Kidney tubule cell (primary cell): ENCODE measurements around the gene ADAMTS2.
A peak's percentile ranks its signal among the peaks of the same experiment; 100 is the strongest.
"Not testable (repeated sequence)": the region's sequence is repeated elsewhere in the genome, so short reads cannot be mapped to it uniquely, and the experiment has no call there.

Experiments
- DNase-seq: peaks from one replicate; pipeline ENCODE4 v3.0.0-alpha.2; 2018; ENCODE audit warnings: low spot score

ADAMTS2 gene

DNA sequence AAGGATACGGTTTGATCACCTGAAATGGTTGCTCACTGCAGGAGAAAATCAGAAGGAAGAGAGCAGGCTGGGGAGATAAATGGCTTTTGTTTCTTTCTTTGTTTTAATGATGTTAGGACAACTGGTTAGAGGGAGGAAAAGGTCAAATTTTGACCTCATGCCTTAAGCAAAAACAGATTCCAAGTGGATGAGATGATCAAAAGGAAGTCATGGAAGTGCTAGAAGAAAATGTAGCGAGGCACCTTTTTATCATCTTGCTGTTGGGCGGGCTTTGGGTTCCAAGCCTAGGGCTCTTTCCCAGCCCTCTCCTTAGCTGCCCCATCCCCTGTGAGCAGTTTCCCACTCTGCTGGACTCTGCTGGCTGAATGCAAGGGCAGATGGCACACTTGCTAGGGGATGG lies 127.9 kb downstream of the ADAMTS2 start:
- DNase-seq: no peak

DNA sequence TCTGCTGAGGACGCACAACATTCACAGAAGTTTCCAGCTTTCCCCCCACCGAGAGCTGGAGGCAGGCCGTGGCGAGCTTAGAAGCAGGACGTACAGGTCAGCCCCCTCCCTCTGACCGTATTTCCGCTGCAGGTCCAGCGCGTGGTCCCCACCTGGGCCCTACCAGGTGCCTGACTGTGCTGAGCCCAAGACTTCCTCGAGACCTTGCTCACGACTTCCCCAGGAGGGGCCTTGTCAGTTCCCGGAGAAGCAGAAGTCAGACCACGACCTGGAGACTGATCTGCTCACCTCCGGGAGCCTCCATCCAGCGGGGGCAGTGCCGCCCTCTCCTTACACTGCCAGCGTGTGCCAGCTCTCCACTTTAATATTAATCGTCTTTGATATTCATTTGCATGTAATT lies 128.9 kb downstream of the ADAMTS2 start:
- not testable (repeated sequence) for DNase-seq

DNA sequence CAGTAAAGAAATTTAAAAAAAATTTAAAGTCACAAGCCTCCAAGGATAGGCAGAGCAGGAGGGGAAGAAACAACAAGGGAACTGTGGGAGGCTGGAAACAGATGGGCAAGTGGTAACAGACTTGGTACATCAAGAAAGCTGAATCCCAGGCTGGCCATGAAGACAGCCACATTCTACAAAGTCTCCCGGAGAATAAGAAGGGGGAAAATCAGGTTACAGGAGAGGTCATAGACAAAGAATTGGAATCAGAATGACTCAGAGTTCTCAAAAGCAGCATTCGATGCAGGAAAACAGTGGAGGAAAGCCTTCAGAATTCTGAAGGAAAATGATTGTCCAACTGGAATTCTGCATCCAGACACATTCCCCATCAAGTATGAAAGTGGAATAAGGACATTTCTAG lies 129.7 kb downstream of the ADAMTS2 start:
- no peak for DNase-seq

DNA sequence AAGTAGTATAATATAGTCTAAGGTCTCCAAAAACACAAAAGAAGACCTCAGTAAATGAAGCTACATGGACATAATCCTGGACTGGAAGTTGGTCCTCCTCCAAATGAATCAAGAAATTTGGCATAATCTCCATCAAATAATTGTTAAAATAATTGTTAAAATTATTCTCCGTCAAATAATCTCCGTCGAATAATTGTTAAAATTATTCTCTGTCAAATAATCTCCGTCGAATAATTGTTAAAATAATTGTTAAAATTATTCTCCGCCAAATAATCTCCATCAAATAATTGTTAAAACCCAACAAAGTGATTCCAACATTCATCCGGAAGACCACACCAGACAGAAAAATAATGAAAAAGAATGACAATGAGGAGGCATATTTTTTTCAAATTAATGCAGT lies 130.6 kb downstream of the ADAMTS2 start:
- DNase-seq: no peak

DNA sequence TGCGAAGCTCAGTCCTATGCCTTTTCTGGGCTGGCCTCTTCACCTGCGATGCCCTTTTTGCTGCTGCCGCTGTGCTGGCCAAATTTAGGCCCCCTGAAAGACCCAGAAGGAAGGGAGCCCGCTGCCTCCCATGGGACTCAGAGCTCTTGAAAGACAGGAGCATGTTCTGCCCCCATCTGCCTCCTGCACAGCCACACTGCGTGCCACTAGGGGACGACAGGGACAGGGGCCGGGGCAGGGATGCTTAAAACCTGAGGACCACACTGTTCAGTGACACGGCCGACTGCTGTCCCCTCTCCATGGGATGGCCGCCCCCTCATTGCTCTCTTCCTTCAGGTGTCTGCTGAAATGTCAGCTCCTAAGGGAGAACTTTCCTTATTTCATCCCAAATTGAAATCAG lies 132.4 kb downstream of the ADAMTS2 start:
- DNase-seq: no peak

DNA sequence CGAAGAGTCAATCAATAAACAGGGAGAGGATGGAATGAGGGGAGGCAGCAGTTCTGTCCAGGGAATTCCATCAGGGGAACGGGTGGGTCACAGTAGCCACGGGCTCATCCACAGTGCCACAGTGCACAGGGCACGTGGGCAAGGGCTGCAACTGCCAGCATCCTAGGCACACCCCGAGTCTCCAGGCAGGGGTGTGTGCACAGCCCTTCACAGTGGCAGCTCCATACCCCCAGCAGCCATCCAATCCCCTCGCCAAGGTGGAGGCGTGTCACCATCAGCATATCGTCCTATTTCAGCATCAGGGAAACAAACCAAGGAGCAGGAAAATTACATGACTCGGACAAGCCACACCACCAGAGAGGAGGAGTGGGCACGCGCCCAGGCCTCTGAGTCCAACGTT lies 133.6 kb downstream of the ADAMTS2 start:
- no peak for DNase-seq

DNA sequence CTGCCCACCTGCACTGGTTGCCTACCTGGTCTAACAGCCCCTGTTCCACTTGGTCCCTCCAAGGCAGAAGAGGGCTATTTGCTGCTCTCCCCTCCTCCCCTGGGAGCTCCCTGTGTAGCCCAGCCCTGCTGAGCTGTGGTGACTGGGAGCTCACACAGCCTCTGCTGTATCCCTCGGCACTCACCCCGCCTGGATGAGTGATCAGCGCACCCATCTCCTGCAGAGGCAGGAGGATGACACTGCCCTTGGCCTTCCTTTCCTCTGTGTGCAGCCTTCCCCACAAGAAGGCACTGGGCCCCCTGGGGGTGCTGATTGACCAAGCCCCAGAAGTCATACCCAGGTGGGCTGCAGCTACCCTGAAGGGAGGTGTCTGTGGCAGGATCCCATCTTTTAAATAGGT lies 134.2 kb downstream of the ADAMTS2 start:
- no peak for DNase-seq

DNA sequence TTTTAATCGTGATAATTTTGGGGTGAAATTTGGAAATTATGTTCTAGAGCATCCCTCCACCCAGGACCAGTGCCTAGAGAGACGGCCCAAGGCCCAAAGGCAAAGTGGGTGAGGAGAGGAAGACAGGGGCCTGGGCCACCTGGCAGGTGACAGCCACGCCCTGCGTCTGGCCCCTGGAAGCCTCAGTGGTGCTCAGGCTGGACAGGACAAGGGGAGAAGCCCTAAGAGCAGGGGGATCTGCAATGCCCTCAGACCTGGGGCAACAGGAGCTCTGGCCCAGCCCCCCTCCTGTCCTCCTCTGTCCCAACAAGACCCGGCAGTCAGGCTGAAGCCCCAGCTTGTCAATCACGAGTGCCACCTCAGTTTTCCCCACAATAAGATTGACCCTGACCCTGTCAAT lies 134.8 kb downstream of the ADAMTS2 start:
- DNase-seq: no peak

DNA sequence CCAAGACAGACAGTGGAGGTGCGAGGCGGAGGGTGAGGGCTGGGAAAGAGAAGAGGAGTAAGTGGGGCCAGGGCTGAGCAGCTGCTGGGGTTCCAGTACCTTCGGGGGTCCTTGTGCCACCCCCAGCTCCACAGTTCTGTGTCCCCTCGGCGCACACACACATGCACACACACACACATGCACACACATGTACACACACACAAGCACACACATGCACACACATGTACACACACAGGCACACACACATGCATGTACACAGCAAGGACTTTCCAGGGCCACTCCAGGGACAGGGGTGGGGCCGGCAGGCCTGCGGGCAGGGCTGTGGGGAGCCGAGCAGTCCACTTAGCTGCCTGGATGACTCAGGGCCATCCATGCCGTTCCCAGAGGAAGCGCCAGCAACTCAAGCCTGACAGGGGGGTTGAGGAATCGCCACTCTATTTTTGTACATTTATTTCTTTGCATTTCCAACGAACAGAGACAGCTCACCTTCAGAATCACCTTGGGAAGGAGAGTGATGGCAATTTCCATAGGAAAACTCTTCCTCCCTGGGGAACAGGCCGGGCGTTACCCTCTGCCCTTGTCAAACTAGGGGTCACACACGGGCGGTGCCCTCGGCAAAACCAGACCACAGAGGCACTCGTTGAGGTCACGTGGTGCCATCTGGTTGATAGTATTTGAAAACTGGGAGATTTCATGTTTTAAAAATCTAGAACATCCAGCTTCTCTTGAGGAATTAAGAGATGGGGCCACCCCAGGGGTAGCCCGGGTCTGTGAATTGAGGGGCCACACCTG lies 135.7 kb downstream of the ADAMTS2 start:
- peak; percentile 55 for DNase-seq

DNA sequence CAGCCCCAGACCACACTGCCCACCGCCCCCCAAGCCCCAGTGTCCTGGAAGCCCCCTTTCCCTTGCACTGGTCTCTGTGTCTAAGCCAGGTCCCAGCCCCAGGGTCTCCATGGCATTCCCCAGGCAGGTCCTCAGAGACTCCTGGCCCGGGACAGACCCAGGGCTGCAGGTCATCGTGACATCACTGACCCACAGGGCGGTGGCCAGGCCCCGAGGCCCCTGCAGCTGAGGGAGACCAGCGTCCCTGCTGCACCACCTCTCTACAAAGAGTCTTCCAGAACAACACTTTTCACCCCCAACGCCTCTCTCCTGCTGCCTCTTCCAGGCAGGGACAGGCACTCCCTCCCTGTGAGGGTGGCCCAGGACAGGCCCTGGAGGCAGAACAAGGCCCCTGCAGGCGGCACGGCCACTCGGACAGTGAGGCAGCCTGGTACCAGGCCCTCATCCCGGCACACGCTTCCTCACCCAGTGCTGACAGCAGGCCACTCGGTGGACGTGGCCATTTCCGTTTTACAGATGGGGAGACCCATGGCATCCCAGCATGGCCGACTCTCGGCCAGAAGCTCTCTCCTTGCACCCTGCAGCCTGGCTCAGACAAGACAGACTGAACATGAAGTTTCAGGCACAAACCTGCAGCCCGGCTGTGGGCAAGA lies 136.4 kb downstream of the ADAMTS2 start:
- no peak for DNase-seq

DNA sequence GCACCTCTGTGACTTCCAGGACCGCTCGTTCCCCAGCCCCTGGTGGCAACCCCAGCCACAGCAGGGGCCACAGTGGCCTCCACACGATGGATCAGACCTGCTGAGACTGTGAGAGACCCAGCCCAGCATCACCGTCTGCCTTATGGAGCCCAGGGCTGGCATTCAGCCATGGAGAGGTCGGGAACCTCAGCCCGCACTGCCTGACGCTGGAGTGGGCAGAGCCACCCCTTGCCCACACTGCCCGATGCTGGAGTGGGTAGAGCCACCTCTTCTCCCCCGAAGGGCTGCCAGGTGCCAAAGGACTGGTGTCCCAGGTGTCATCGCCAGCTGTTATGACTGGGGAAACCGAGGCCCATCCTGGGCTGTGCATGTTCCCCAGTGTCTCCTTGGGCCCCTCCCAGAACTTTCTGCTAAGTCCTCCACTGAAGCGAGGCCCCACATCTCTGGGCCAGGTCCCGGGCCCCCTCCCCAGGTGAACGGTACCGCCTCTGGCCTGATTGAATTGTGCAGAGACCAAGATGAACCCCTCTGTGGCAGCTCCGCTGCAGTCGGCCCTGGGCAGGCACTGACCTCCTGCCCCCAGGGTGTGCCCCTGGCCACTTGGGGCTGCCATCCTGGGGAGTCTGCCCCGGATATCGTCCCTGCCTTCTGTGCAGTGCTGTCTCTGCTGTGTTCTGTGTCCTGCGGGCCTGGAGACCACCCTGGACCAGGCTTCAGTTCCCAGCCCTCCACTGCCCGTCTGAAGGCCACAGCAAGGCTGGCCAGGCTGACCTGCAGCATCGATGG lies 137.1 kb downstream of the ADAMTS2 start:
- DNase-seq: no peak

DNA sequence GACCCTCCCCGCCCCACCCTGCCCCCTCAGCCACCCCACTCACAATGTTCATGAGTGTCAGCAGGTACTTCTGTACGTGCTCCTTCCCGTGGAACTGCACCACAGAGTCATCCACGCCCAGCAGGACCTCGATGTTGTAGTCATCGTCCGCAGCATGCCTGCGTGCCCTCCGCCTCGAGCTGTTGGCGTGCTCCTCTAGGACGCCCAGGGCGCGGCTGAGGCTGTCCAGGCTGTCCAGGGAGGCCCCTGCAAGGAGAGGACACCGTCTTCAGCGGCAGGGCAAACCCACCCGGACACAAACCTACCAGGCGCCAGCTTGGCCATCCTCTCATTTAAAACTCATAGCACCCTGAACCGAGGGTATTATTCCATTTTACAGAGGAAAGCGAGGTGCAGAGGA lies 137.8 kb downstream of the ADAMTS2 start:
- DNase-seq: no peak

DNA sequence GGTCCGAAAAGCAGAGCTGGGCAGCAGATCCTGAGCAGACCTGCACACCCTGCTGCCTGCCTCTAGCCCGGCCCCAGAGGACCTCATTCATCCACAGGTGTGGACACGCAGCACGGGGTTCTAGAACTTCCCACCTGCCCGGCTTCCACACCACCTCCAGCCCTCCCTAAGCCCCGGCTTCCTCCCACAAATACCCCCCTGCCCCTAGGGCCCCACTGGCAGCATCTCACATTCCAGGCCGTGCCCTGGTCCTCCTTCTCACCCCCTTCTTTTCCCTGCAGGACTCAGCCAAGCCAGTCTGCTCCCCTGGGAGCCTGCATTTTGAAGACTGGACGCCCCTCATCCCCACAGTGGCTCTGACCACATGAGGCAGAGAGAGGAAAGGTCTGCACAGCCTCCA lies 138.9 kb downstream of the ADAMTS2 start:
- no peak for DNase-seq

DNA sequence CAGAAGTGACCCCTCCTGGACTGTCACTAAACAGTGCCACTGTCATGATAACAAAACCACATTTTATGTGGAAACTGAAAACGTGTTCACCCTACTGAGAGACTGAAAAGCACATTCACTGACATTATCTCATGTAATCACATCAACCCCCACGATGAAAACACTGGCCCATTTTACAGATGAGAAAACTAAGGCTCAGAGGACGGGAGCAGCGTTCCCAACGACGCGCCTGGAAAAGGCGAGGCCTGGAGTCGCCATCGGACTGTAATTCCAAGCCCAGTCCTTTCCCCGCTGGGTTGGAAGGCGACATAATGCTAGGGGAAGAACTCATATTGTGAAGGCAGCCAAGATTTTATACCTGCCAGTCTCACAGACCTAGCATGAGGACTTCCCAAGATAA lies 140.0 kb downstream of the ADAMTS2 start:
- no peak for DNase-seq

DNA sequence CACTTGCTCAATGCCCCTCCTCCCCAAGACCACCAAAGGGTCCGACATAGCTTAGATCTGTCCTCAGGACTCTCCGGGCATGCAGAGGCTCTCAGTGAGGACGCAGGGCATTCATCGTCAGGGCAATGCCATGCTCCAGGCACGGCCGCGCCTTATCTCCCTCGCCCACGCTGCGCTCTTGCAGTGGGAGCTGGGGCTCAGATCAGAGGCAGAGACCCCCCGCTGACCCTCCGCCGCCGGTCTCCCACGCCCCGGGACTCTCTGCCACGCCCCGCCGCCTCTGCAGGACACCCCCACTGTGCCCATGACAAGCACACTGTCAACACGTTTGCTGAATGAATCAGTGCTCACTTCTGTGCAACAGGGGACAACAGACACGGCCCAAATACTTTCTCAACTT lies 140.7 kb downstream of the ADAMTS2 start:
- no peak for DNase-seq

DNA sequence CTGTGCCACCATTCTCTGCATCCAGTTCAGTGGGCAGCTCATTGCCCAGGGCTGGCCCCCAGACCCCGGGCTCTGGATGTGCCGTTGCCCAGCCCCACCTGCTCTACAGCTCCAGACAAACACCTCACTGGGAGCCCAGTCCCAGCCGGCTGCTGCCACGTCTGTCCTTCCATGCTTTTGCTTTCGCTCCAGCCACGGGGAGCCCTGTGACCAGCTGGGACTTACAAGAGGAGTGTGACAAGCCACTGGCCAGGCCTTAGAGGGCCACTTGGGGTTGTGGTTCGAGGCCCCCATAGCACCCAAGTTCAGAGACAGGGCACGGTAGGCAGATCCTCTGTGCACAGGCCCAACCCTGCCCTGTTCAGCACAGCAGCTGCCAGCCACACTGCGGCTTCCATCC lies 142.0 kb downstream of the ADAMTS2 start:
- no peak for DNase-seq

DNA sequence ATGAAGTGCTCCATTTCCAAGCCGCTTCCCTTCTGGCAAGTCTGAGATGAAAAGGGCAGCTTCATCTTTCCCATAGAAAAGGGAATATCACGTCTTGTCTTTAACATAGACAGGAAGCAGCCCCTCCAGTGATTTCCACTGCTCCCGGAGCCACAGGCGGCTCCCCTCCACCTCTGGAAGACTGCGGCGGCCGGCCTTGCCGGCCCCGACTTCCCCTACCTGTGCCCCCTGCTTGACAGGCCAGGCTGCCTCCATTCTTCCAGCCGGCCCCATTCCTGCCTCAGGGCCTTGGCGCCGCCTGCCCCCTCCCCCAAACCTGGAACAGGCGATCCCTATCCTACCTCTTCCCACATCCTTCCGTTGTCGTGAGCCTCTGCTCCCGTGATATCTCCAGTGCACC lies 143.3 kb downstream of the ADAMTS2 start:
- DNase-seq: no peak

DNA sequence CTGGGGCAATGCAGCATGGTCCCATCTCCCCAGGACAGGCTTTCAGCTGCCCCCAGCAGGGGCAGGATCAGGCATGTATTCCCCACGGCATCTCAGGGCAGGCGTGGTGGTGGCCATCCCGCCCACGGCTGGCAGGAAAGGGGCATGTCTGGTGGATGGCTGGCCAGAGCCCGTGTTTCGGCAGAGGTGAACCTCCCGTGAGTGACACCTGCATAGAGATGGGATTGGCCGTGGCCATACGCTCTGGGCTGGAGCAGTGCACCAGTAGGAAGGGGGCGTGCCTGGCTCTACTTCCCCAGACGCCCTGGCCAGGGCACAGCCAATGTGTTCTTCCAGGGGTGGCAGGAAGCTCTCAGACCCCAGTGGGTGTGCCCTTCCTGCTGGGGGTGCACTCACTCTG lies 146.0 kb downstream of the ADAMTS2 start:
- no peak for DNase-seq

DNA sequence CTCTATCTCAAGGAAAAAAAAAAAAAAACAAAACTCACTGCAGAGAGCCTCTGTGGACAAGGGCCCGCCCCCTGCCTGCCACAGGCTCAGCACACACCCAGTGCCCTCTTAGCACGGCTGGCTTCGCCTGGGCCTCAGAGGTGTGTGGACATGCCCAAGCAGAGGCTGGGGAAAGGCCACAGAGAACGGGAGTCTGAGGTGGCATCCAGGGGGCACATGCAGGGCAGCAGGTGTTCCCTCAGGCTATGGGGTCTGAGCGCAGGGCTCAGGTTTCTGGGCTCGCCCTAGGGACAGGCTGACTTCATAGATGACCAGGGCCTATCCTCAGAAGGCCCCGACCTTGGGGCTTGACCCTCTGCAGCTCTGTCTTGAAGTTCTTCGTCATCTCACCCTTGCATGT lies 146.4 kb downstream of the ADAMTS2 start:
- DNase-seq: no peak

DNA sequence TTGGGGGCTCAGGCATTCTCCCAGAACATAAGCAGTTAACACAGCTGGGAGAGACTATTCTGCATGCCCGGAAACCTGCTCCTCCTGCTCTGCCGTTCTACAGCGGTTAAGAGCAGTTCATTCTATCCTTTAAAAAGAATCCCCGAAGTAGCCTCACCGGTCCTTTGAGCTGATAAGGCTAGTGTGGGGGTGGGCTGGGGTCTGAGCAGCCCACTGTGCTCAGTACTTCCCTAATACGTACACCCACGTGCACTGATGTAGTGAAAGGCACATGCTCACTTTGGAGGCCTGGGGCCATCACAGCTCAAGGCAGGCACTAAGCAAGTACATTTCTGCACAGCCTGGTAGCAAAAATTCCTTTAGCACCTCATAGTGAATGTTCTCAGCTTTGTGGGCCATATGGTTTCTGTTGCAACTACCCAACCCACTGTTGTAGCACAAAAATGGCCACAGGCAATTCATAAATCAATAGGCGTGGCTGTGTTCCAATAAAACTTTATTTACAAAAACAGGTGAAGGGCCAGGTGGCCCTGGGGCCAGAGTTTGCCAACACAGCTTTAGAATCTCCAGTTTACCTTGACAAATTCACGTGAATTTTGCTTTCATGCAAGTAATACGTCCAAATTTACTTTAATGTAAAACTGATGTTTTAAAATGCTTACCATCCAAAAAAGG lies 148.7 kb downstream of the ADAMTS2 start:
- no peak for DNase-seq

DNA sequence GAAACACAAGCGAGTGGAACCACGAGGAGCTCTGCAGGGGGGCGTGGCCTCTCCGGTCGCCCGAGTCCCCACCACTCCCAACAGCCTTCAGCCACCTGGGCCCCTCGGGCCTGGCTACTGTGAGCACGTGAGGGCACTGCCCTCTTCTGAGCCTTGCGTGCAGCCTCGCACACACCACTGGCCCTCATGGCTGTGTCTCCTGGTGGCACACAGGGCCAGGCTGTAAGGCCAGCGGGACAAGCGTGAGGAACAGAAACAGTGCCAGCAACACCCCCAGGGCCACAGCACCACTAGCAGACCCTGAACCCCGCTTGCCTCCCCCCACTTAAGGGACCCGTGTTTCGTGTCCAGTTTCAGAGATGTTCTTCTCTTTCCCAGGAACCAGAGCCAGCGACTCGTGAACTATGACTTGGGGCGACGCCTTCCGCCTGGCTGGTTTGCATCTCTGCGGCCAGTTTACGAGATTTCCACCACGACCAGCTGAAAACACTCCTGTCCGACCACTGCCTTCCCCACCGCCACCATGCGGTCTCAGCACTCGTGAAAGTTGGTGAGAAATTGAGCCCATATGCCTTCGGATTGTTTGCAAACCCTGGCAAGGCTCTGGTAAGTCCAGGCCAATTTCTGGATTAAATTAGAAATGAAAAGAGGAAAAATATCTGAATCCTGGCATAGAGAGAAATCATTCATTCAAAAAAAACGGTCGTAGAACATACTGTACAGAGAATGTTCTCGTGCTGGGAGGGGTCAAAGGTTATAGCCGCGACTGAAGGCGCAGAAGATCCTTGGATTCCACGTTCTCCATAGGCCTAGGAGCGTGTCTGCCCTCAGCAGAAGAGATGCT lies 149.5 kb downstream of the ADAMTS2 start:
- DNase-seq: no peak

DNA sequence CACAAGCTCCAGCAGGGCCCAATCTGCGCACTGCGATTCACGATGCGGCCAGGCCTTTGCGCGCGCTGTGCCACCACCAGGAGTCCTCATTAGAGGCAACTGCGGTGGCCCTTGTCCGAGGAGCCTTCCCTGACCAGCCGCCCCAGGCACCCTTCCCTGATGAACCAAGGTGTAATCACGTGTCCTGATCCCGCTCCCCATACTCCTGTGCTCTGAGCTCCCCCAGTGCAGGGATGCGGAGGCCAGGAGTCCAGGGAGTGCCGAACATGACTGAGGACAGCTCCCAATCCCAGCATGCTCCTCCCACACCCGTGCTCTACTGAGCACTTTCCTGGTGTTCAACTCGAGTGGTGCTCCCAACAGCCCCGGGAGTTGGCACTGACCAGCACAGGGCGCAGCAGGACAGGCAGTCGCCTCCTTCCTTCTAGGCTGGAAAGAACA lies 150.3 kb downstream of the ADAMTS2 start:
- DNase-seq: no peak
